ENCODE measurements around the gene ASTN2. TPM values are rescaled to one million over a fixed set of nuclear protein-coding genes. Genes with fewer than 3 reads are reported as not detected.

The ASTN2 gene
- total and polyA plus RNA-seq, 2 donors (not counting 3 experiments of a cell fraction or from before 2014, with no cell fraction given) = 1.0 to 1.9 TPM

- intact Hi-C loops (cut with micrococcal nuclease) (no loop called here), dilution Hi-C loops (cut with MboI; ENCODE audit: extremely low pct_ligation_motif_present, low sequenced_read_pairs) (no loop called here)
- H3K9me1 ChIP-seq (replicated peaks; ENCODE audit: control insufficient read depth, extremely low read depth, insufficient read depth, low read length) = no peaks in the 10 kb centered on the region
- BruUV-seq (replicated peaks) = no TSS peak
- H3K4me3 ChIP-seq (replicated peaks in 1 of 3; ENCODE audit: insufficient read depth in 1 of 3, low read depth in 1 of 3, low read length in 3 of 3) = no peak overlapping the region
- CTCF ChIA-PET = no interaction called here
- H3K36me3 ChIP-seq (ENCODE audit: control insufficient read depth in 2 of 2, extremely low read depth in 1 of 2, insufficient read depth in 2 of 2, low read length in 2 of 2) = no peaks in the 10 kb centered on the region
- no peaks in the 10 kb centered on the region for H3K27me3 ChIP-seq (ENCODE audit: control insufficient read depth in 2 of 2, insufficient read depth in 2 of 2, low read length in 2 of 2)
- H3K4me2 ChIP-seq (ENCODE audit: insufficient read depth, low read length) = no peak overlapping the region
- H4K20me1 ChIP-seq (replicated peaks; ENCODE audit: control insufficient read depth, extremely low read depth, insufficient read depth, low read length) = no peaks in the 10 kb centered on the region
- POLR2A ChIA-PET = no interaction called here
- no peak overlapping the region for H3K27ac ChIP-seq (ENCODE audit: insufficient read depth, low read depth, low read length)
- H3K79me2 ChIP-seq (ENCODE audit: control insufficient read depth, insufficient read depth, low read length) = no peaks in the 10 kb centered on the region
- no peaks in the 10 kb centered on the region for H3K9me3 ChIP-seq (replicated peaks; ENCODE audit: control insufficient read depth, insufficient read depth, low read length)
- no peak overlapping the region for H2AFZ ChIP-seq (ENCODE audit: low read depth, low read length)
- no peak overlapping the region for H3K9ac ChIP-seq (replicated peaks; ENCODE audit: extremely low read depth, insufficient read depth, low read length)
- no peak for TF ChIP-seq POLR2A (IDR thresholded peaks at IDR 0.05; ENCODE audit: low read depth, low read length)
- no peak for TF ChIP-seq JUN (IDR thresholded peaks at IDR 0.05; ENCODE audit: borderline replicate concordance, insufficient read depth, insufficient read length, low read depth)
- TF ChIP-seq MAX (IDR thresholded peaks at IDR 0.05; ENCODE audit: insufficient read depth, insufficient read length) = no peak
- no peaks in the 10 kb centered on the region for H3K4me1 ChIP-seq (ENCODE audit: control insufficient read depth, extremely low read depth, insufficient read depth, low read length)
- DNase-seq (ENCODE audit: low read depth, low spot score) (no peak), FAIRE-seq (no peak)
These were observed 110.3 kb downstream of the ASTN2 start for GRCh38 chr9:117304549-117304948.

- dilution Hi-C loops (cut with MboI; ENCODE audit: extremely low pct_ligation_motif_present, low sequenced_read_pairs) = no loop called here
These were observed 111.1 kb downstream of the ASTN2 start for GRCh38 chr9:117303643-117304230.

More at GRCh38 chr9:117303643-117304230, 111.1 kb downstream of the ASTN2 start:
- Histone ChIP-seq H3K9me1 (replicated peaks; ENCODE audit: control insufficient read depth, extremely low read depth, insufficient read depth, low read length) (no peaks in the 10 kb centered on the region), H3K36me3 (ENCODE audit: control insufficient read depth in 2 of 2, extremely low read depth in 1 of 2, insufficient read depth in 2 of 2, low read length in 2 of 2) (no peaks in the 10 kb centered on the region), H3K27ac (ENCODE audit: insufficient read depth, low read depth, low read length) (no peak overlapping the region), H3K79me2 (ENCODE audit: control insufficient read depth, insufficient read depth, low read length) (no peaks in the 10 kb centered on the region), H3K4me1 (ENCODE audit: control insufficient read depth, extremely low read depth, insufficient read depth, low read length) (no peaks in the 10 kb centered on the region), H4K20me1 (replicated peaks; ENCODE audit: control insufficient read depth, extremely low read depth, insufficient read depth, low read length) (no peaks in the 10 kb centered on the region), H3K4me2 (ENCODE audit: insufficient read depth, low read length) (no peak overlapping the region), H3K4me3 (replicated peaks in 1 of 3; ENCODE audit: insufficient read depth in 1 of 3, low read depth in 1 of 3, low read length in 3 of 3) (no peak overlapping the region), H2AFZ (ENCODE audit: low read depth, low read length) (no peak overlapping the region), H3K9me3 (replicated peaks; ENCODE audit: control insufficient read depth, insufficient read depth, low read length) (no peaks in the 10 kb centered on the region), H3K9ac (replicated peaks; ENCODE audit: extremely low read depth, insufficient read depth, low read length) (no peak overlapping the region), H3K27me3 (ENCODE audit: control insufficient read depth in 2 of 2, insufficient read depth in 2 of 2, low read length in 2 of 2) (no peaks in the 10 kb centered on the region)
- BruUV-seq (replicated peaks) = no TSS peak
- ChIA-PET CTCF (no interaction called here), POLR2A (no interaction called here)
- DNase-seq (ENCODE audit: low read depth, low spot score) (no peak), FAIRE-seq (no peak)
- intact Hi-C loops (cut with micrococcal nuclease) = no loop called here
- TF ChIP-seq MAX (IDR thresholded peaks at IDR 0.05; ENCODE audit: insufficient read depth, insufficient read length) (no peak), POLR2A (IDR thresholded peaks at IDR 0.05; ENCODE audit: low read depth, low read length) (no peak), GATA2 (IDR thresholded peaks at IDR 0.05; ENCODE audit: insufficient read depth, insufficient read length, low read depth, low read length) (no peak), POLR2AphosphoS5 (IDR thresholded peaks at IDR 0.05; ENCODE audit: insufficient read depth, low read depth, low read length) (no peak), CTCF (IDR thresholded peaks at IDR 0.05; ENCODE audit: extremely low read depth in 1 of 2, insufficient read depth in 1 of 2, low read depth in 1 of 2, low read length in 2 of 2) (no peak), FOS (IDR thresholded peaks at IDR 0.05; ENCODE audit: borderline replicate concordance, insufficient read depth, low read length) (no peak), MYC (IDR thresholded peaks at IDR 0.05; ENCODE audit: low read depth, low read length) (no peak), EZH2 (IDR thresholded peaks at IDR 0.05; ENCODE audit: borderline replicate concordance, low read depth, low read length, severe bottlenecking) (no peak), JUN (IDR thresholded peaks at IDR 0.05; ENCODE audit: borderline replicate concordance, insufficient read depth, insufficient read length, low read depth) (no peak)

Data from endothelial cell of umbilical vein (primary cell).